Aorta (tissue), 5 donors: ENCODE results near the gene DCAF5. TPM values are rescaled to one million over a fixed set of nuclear protein-coding genes. Genes with fewer than 3 reads are reported as not detected.
"Not testable (repeated sequence)": the region's sequence is repeated elsewhere in the genome, so short reads cannot be mapped to it uniquely, and the experiment has no call there.

Experiments used
- ATAC-seq: fragments of 200-7000 bp; cut with Tn5 transposase; one replicate; pipeline ENCODE4 v1.9.1; 2022; ENCODE audit warnings: moderate library complexity; ENCODE audit not compliant: low FRiP score
- DNase-seq, 2 donors: peaks; one replicate each; pipeline ENCODE4 v3.0.0-alpha.2; 2020
- H3K27ac ChIP-seq, 2 donors: one replicate each; pipeline ENCODE4 v1.5.1; 2013; ENCODE audit warnings: low read length in 2 of 2, mild to moderate bottlenecking in 2 of 2, moderate library complexity in 2 of 2, control low read depth in 1 of 2, inconsistent platforms in 1 of 2, low read depth in 1 of 2
- H3K27me3 ChIP-seq, 2 donors: one replicate each; pipeline ENCODE4 v1.6.1; 2013; ENCODE audit warnings: control low read depth in 1 of 2, low read length in 1 of 2, mild to moderate bottlenecking in 1 of 2, moderate library complexity in 1 of 2; ENCODE audit not compliant: insufficient read depth in 2 of 2, control insufficient read depth in 1 of 2
- H3K36me3 ChIP-seq, 2 donors: one replicate each; pipeline ENCODE4 v1.6.1; 2013; ENCODE audit warnings: control low read depth in 1 of 2, low read length in 1 of 2, mild to moderate bottlenecking in 1 of 2; ENCODE audit not compliant: insufficient read depth in 2 of 2, control insufficient read depth in 1 of 2
- H3K4me1 ChIP-seq, 2 donors: one replicate each; pipeline ENCODE4 v1.6.1; 2013; ENCODE audit warnings: low read length in 2 of 2, control low read depth in 1 of 2, mild to moderate bottlenecking in 1 of 2, moderate library complexity in 1 of 2; ENCODE audit not compliant: insufficient read depth in 2 of 2, control insufficient read depth in 1 of 2
- H3K4me3 ChIP-seq, 2 donors: one replicate each; pipeline ENCODE4 v1.5.1; 2013; ENCODE audit warnings: low read length in 2 of 2, control low read depth in 1 of 2, mild to moderate bottlenecking in 1 of 2
- H3K9me3 ChIP-seq: one replicate; pipeline ENCODE4 v1.6.1; 2013; ENCODE audit warnings: mild to moderate bottlenecking, low read length; ENCODE audit not compliant: control insufficient read depth
- WGBS, 2 donors: extraction: QIAGEN DNeasy Blood & Tissue Kit; methylation state at CpG; one replicate each; pipeline ENCODE4 v1.1.7; 2013; 5-methylcytosine and 5-hydroxymethylcytosine counted together
- intact Hi-C, 2 donors: fragments of 100-400 bp; cut with DNase I; formaldehyde crosslinking; loops; one replicate each; pipeline versions ENCODE4 v1.14.2 to v1.15.0; 2022
- polyA plus RNA-seq, 2 donors: library from polyadenylated mRNA; stranded (reverse); fragments of 200-250 nt; gene quantifications; one replicate each; pipeline ENCODE4 v1.2.3, GENCODE V29; 2013
- total RNA-seq, 2 donors: library from RNA; stranded (reverse); fragmentation: NEBNext Ultra II Directional; extraction: Animal tissue kit (Norgen Biotek cat#: 25700); gene quantifications; one replicate each; pipeline ENCODE4 v1.2.1, GENCODE V29; 2021
- donor health status: healthy with polysubstance abuse.
- donor health status: Bipolar disorder and iron deficiency.
- donor health status: DM: no; HTN: no; CAD: no.
- donor health status: DM: no; HTN: no; CAD: no.
- donor health status: DM: yes; HTN: yes; CAD: no.

Gene DCAF5
- total and polyA plus RNA-seq, 4 donors, result 18.9 to 56.9 (median 43.5) TPM

DNA sequence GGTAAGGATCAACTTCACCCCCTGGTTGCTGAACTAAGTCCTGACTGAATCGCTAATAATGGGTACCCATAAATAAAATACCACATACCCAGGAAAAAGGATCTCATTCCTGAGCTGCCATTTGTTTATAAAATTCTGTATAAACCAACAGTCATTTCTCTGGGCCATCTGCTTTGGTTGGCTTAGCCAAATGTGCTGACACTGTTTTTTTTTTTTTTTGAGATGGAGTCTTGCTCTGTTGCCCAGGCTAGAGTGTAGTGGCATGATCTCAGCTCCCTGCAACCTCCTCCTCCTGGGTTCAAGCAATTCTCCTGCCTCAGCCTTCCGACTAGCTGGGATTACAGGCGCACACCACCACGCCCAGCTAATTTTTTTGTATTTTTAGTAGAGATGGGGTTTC, 87.0 kb downstream of the DCAF5 start:
- intact Hi-C loops, H3K27ac ChIP-seq, H3K4me3 ChIP-seq, H3K9me3 ChIP-seq, H3K27me3 ChIP-seq, H3K36me3 ChIP-seq, ATAC-seq, DNase-seq: not testable (repeated sequence)
- 99 to 100% methylated on average over 4 of the region's 4 CpGs for WGBS, 2 donors
- peaks cover 5 to 12% of the 10 kb centered on the region in 2 donors for H3K4me1 ChIP-seq

GRCh38 chr14:69064596-69064995, 88.3 kb downstream of the DCAF5 start:
- Histone ChIP-seq H3K27me3 (no peaks in the 10 kb centered on the region), H3K9me3 (no peaks in the 10 kb centered on the region), H3K27ac (no peak overlapping the region), H3K36me3 (no peaks in the 10 kb centered on the region), H3K4me3 (no peak overlapping the region), H3K4me1 (peaks cover 4 to 12% of the 10 kb centered on the region in 2 donors)
- intact Hi-C loops, result no loop called here
- ATAC-seq (no peak), DNase-seq (no peak)

GRCh38 chr14:69059658-69060623, 93.0 kb downstream of the DCAF5 start:
- Histone ChIP-seq H3K36me3 (peaks cover 0 to 2% of the 10 kb centered on the region in 2 donors), H3K9me3 (no peaks in the 10 kb centered on the region), H3K4me3 (no peak overlapping the region), H3K4me1 (peaks cover 4 to 12% of the 10 kb centered on the region in 2 donors), H3K27ac (peak overlapping the region in 1 of 2 donors; percentile 70), H3K27me3 (no peaks in the 10 kb centered on the region)
- intact Hi-C loops, result no loop called here
- peak; percentile 81 for ATAC-seq
- WGBS, 2 donors, result 56 to 60% methylated on average over 8 of the region's 8 CpGs
- peak in 1 of 2 donors; percentile 78 for DNase-seq

- no peak for ATAC-seq
- peaks cover 4% of the 10 kb centered on the region in 2 donors for H3K4me1 ChIP-seq
Observed at GRCh38 chr14:69055999-69056788, 96.7 kb downstream of the DCAF5 start.

GRCh38 chr14:69055125-69055524, 97.8 kb downstream of the DCAF5 start:
- H3K27me3 ChIP-seq, result no peaks in the 10 kb centered on the region
- H3K4me1 ChIP-seq, result peaks cover 4% of the 10 kb centered on the region in 2 donors
- ATAC-seq, result no peak
- no peak overlapping the region for H3K4me3 ChIP-seq
- H3K9me3 ChIP-seq, result no peaks in the 10 kb centered on the region
- WGBS, 2 donors, result 93 to 96% methylated on average over 21 of the region's 21 CpGs
- intact Hi-C loops, result no loop called here
- H3K27ac ChIP-seq, result peak overlapping the region in 1 of 2 donors; percentile 78
- DNase-seq, result no peak
- H3K36me3 ChIP-seq, result peaks cover 0 to 7% of the 10 kb centered on the region in 2 donors

More at GRCh38 chr14:69055999-69056788, 96.7 kb downstream of the DCAF5 start:
- DNase-seq, result no peak
- Histone ChIP-seq H3K27me3 (no peaks in the 10 kb centered on the region), H3K27ac (peak overlapping the region; percentile 78 to 89), H3K36me3 (peaks cover 0 to 7% of the 10 kb centered on the region in 2 donors), H3K9me3 (no peaks in the 10 kb centered on the region), H3K4me3 (no peak overlapping the region)
- 9 to 15% methylated on average over 3 of the region's 3 CpGs for WGBS, 2 donors
- intact Hi-C loops, result no loop called here

- intact Hi-C loops, result no loop called here
- H3K4me1 ChIP-seq, result peaks cover 4 to 8% of the 10 kb centered on the region in 2 donors
- H3K36me3 ChIP-seq, result peaks cover 0 to 7% of the 10 kb centered on the region in 2 donors
- DNase-seq (no peak), ATAC-seq (no peak)
- WGBS, 2 donors, result 62% methylated on average over 11 of the region's 11 CpGs
- H3K27ac ChIP-seq, result peak overlapping the region; percentile 18 to 28
- no peaks in the 10 kb centered on the region for H3K27me3 ChIP-seq
- H3K4me3 ChIP-seq, result no peak overlapping the region
- H3K9me3 ChIP-seq, result no peaks in the 10 kb centered on the region
Observed at GRCh38 chr14:69054030-69054429, 98.9 kb downstream of the DCAF5 start.

- DNase-seq (no peak), ATAC-seq (no peak)
- Histone ChIP-seq H3K36me3 (peaks cover 0 to 7% of the 10 kb centered on the region in 2 donors), H3K27me3 (no peaks in the 10 kb centered on the region), H3K4me3 (no peak overlapping the region), H3K9me3 (no peaks in the 10 kb centered on the region), H3K27ac (peak overlapping the region in 1 of 2 donors; percentile 21), H3K4me1 (peaks cover 6 to 8% of the 10 kb centered on the region in 2 donors)
- intact Hi-C loops, result no loop called here
- 61 to 73% methylated on average over 4 of the region's 4 CpGs for WGBS, 2 donors
Observed at GRCh38 chr14:69052181-69052601, 100.7 kb downstream of the DCAF5 start.

DNA sequence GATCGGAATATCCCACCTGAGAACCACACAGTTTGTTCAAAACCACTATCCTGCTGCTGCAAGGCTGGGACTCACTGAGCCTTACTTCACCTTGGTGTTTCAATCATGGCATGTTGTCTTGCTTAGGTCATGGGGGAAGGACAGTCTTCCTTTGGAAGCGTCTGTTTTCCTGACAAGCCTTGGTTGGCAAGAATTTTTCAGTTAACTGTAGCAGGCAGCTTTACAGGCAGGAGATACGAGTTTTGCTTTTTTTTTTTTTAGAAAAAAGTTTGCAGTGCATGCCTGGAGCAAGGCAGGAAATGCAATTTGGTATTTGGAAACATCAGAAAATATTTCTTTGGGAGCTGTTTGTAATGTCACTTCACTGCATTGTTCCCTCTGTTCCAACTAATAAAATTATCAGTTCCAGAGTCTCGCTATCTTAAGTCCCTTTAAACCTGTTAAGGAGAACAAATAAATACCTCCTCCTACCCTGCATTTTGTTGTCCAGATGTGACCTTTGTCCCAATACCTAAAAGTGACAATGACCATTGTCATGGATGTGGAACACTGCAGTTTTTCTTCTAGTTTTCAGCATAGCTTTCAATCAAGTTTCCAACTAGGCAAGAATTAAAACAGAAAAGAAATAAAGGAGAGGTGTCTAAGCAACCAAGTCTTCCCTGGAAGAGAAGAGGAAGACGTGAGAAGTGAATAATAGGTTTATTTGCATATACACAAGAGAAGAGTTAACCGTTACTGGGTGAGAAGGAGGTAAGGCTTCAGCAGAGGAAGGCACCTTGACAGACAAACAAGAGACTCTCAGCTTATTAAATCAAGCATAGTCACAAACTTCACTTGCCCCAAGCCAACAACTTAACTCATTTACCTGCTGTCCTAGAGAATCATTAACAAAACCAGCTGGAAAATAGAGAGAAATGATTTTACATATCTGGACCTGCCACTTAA, 102.4 kb downstream of the DCAF5 start:
- WGBS, 2 donors, result 36 to 37% methylated on average over 6 of the region's 6 CpGs
- H3K4me3 ChIP-seq, result no peak overlapping the region
- intact Hi-C loops, result no loop called here
- no peaks in the 10 kb centered on the region for H3K27me3 ChIP-seq
- H3K36me3 ChIP-seq, result peaks cover 0 to 7% of the 10 kb centered on the region in 2 donors
- no peak for ATAC-seq
- H3K27ac ChIP-seq, result peak overlapping the region; percentile 85 to 91
- no peaks in the 10 kb centered on the region for H3K9me3 ChIP-seq
- DNase-seq, result no peak
- peaks cover 2 to 6% of the 10 kb centered on the region in 2 donors for H3K4me1 ChIP-seq
